HG02943 (cell line): ENCODE measurements around the gene CRACDL.

ENCODE experiments used
- ATAC-seq: cut with Tn5 transposase; IDR thresholded peaks from one replicate; pipeline ENCODE4 v1.9.1; 2021; ENCODE audit warnings: mild to moderate bottlenecking, low read depth, moderate library complexity; ENCODE audit not compliant: unreplicated experiment

The CRACDL gene

GRCh38 chr2:98808546-98808945, 127.5 kb downstream of the CRACDL start:
- no peak for ATAC-seq

GRCh38 chr2:98807929-98808328, 128.1 kb downstream of the CRACDL start:
- ATAC-seq = no peak

GRCh38 chr2:98807221-98807620, 128.8 kb downstream of the CRACDL start:
- no peak for ATAC-seq

DNA sequence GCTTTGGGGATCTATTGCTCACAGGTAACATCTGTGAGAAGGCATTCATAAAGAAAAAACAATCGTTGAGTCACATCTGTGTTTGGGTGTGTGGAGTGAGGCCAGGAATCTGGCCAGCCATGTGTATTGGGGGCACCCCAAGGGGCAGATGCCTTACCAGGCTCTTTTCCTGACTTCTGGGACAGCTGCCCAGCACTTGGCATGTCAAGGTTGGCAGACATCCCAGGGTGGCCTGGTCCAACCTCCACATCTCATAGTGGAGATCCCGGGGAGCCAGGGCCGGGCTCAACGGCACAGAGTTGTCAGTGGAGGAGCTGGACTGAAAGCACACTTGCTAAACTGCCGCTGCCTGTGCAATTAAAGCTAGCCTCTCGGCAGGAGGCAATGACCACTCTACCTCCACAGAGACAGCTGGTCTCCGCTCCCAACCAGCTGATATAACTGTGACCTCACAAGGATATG, 129.8 kb downstream of the CRACDL start:
- ATAC-seq = no peak

- no peak for ATAC-seq
These were observed 130.4 kb downstream of the CRACDL start for GRCh38 chr2:98805412-98806171.

GRCh38 chr2:98804736-98805135, 131.3 kb downstream of the CRACDL start:
- ATAC-seq = no peak

GRCh38 chr2:98804265-98804650, 131.8 kb downstream of the CRACDL start:
- no peak for ATAC-seq

- ATAC-seq = no peak
These were observed 132.4 kb downstream of the CRACDL start for GRCh38 chr2:98803405-98804264.

DNA sequence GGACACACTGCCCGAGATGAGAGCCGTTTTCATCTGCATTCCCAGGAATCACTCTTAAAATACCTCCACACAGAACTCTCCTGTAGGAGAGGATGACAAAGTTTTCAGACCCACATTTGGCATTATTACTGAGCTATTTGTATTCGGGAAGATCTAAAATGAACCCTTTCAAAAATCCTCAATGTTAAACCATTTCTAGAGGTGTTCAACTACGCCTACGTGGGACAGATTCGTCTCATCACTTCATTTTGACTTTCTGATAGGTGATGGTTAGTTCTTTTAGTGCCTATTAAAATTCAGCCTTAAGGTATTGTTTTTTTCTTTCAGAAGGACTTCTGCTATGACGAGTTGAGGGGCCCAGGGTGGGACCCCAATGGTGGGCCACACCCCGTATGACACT, 133.7 kb downstream of the CRACDL start:
- ATAC-seq = no peak

GRCh38 chr2:98801921-98802321, 134.1 kb downstream of the CRACDL start:
- no peak for ATAC-seq

- no peak for ATAC-seq
These were observed 134.7 kb downstream of the CRACDL start for GRCh38 chr2:98801286-98801685.

- no peak for ATAC-seq
These were observed 135.5 kb downstream of the CRACDL start for GRCh38 chr2:98800330-98801064.

DNA sequence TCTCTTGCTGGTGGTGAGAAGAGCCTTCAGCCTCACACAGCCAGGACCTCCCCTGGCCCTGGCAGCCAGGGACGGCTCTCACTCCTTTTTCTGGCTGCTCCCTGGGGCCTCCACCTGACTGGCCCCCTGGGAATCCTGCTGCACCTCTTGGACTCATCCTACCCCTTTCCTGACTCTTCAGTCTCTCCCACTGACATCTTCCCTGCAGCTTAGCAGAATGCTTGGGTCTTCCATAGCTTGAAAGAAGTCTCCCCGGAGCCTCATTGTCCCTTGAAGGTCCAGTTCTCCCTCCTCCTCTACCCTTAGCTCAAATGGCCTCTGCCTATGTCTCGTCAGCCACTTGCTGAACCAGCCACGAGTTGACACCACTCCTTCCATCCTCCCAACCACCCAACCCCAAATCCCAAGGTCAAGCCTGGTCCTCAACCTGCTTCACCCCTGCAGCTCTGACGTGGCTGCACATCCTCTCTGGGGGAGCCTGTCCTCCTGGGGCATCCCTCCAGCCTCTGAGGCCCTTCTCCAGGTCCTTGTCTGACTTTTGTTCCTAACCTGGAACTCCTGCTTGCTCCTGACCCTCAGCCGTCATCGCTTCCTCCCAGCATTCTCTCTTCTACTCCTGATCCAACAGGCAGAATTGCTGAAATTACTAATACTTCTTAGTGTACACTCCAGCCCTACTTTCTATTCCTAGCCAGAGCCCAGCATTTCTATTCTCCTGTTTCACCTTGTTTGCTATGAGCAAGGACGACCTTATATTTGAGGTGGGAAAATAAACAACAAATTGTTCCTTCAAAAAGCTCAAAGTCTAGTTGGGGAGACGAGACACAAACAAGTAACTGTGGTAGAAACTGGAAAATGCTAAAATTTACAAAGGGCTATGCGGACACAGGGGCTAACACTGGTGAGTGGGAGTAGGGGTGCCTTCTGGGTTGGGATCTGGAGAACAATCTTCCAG, 136.4 kb downstream of the CRACDL start:
- ATAC-seq = no peak

DNA sequence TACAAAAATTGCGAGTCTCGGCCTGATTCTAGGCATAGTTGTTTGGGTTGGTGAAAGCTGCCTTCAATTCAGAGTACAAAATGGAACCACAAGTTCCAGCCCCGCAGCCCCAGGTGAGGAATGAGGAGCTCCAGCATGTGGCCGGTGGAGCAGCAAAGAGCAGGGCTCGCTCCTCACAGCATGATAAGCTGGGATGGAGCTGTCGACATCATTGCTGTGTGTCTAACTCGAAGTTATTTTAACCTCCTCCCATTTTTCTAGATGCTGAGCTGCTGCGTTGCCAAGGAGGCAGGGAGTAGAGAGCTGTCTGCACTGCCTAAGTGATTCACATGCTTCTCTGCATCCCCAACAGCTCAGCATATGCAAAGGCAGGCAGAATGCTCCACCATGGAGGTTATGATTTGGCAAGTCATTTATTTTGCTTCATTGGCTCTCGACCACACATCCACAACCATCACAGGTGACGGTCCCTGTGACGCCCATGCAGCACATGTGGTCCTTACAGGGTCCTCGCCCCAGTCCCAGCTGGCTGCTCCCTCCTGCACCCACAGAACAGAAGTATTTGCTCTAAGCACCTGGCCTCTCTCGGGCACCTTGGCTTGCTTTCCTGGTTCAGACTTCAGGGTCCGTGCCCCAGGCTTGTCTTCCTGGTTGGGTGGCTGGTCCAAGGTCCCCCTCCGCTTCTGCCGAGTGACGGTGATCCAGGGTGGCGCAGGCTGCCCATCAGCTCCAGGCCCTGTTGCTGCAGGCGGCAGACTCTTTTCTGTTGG, 139.1 kb downstream of the CRACDL start:
- ATAC-seq = no peak

- ATAC-seq = no peak
These were observed 139.9 kb downstream of the CRACDL start for GRCh38 chr2:98795891-98796676.

DNA sequence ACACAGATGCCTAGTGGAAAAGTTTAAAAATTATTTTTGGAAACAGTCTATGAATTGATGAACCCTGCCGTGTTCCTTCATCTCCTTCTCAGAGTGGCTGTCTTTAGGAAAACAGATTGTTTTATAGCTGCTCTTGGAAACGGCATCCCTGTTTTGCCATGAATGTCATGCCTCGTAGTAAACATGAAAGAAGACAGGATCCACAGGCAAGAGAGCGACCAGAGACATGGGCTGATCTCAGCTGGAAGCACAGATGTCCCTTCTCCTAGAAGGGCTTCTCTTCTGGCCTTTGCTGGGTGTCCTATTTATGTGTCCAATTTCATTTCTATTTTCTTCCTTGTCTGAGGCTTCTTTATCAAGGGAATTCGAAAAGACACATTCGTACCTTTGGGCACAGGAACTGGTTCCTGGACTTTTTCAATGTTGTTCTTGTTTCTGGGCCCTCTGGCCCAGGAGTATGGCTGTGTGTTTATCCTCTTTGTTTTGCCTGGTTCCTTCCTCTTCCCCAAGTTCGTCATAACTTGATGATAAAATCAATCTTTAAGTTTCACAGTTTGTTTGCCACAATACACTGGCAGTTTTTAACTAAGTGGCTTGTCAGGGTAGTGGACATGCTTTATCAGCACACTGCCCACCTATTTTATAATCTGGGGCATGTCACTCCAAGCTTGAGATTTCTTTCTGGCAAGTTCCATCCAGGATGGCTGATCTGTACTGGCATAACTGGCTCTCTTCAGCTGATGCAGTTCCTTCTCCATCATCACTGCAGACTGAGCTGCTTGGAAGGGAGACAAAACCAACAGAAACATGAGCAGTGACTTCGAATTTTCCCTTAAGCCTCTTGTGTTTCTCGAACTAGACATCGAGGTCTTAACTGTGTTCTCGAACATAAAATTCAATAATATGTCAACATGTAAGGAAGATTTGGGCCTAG, 141.9 kb downstream of the CRACDL start:
- no peak for ATAC-seq

DNA sequence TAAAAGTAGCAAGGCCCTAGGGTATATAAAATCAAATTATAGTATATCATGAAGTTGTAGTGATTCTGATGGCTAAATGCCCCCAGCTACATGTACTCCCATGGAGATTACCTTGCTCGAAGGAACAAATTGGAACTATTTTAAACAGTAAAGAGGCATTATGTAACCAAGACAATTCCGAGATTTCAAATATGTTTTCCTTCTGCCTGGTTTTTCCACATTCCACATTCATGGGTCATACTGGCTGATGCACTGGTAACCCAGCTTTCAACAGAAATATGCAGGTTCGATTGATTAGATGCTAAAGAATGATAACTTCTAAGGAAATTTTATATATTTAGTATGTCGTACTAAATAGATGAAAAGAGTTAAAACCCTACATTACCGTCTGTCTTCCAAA, 142.8 kb downstream of the CRACDL start:
- ATAC-seq = no peak
